ENCODE measurements around the gene ARSI.
"Not testable (repeated sequence)": the region's sequence is repeated elsewhere in the genome, so short reads cannot be mapped to it uniquely, and the experiment has no call there.

The ARSI gene

DNA sequence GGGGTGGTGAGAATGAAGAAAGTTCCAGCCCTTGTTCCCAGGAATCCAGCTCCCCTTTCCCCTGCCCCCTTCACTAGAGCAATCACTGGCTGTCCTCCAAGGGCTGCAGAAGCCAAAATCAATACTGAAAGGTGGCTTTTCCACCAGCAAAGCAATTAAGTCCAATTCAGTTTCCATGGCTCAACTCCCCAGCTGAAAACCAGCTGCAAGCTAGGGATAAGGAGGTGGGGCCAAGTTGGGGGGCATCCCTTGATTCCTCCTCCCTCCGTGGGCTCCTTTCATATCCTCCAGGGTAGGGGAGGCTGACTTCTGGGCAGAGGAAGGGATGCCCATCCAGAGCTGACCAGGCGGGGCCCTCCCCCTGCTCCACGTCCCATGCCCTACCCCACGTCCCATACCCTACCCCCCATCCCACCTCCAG, 35.8 kb downstream of the ARSI start:
- DNase-seq (ENCODE audit: low read depth in 2 of 2) = no peak

DNA sequence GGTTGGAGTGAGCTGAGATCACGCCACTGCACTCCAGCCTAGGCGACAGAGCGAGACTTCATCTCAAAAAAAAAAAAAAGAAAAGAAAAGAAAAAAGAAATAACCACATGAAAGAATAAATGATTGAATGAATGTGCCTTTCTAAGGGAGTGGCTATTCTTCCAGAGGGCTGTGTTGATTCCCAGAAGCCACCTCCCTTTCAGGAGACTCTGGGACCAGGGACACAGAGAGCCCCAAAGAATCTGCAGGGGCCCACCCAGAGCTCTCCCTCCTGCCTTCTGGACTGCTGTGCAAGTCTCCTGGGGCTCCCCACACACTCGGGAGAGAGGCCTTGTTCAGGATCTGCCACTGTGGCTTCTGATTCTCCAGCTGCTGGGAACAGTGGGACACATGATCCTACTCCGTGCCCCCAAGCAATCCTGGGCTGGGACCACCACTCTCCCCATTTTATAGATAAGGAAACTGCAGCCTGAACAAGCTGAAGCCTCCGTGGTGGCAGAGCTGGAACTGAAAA, 36.8 kb downstream of the ARSI start:
- DNase-seq (ENCODE audit: low read depth in 2 of 2) = no peak

DNA sequence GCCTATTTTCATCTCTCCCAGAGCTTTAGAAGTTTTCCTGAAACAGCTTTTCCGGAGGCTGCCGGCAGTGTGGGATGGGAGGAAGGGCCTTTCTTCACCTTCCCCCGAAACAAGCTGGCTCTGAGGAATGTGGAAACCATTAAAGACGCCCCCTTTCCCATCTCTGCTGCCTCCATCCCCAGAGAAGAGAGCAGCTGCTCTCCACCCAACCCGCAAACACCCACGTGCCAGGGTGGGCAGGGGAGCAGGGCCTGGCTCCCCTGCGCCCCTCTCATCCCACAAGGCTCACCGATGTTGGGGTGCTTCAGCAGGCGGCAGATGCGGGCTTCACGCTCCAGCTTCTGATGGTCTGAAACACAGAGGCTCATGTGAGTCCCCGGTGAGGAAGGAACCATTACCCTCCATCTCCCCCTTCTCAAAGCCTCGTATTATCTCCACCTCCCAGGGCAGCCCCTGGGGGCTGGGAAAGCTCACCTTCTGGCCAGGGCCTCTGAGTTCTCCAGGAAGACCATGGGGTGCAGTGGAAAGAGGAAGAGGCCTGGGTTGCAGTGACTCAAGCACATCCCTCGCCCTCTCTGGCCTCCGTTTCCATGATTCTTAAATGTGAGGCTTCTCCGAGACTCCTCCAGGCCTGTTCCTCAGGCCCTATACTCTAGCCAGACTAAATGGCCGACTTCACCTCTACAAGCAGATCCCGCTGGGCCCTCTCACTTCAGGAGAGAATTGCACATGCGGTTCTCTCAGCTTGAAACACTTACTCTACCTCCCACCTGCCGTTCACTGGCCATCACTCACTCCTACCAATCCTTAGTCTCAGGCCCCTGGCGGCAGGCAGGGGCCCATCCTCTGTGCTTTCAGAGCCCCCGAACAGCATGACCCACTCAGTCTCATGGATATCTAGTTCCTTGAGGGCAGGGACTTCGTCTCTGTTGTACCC, 37.8 kb downstream of the ARSI start:
- DNase-seq (ENCODE audit: low read depth in 2 of 2) = no peak

DNA sequence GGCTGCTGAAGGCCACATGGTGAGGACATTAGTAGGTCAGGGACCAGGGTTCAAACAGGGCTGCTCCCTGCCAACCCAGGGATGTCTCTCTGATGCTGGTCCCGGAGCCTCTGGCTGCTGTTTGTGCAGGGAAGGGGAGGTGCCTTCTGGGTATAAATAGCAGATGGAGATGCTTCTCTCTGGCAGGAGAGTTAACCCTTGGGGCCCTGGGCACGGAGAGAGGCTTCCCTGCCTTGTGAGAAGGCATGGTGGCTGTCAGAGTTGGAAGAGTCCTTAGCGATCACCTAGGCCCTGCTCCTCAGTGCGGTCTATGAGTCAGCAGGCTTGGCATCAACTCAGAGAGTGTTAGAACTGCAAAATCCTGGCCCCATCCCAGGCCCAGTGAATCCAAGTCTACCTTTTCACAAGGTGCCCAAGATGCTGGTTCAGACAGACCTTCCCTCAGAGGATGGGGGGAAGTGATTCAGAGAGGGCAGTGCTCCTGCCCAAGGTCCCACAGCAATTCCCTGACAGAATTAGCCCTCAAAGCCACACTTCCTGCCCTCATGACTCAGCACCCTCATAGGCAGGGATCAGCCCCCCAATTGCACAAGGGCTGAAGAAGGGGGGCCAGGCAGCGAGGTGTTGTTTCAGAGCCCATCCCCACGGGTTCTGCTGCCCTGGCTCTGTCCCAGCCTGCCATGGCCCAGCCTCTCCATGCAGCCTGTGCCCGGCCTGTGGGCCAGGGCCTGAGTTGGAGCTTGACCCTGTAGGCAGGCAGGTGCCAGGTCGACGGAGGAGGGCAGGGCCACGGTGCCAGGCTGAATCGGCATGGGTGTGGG, 38.7 kb downstream of the ARSI start:
- DNase-seq (ENCODE audit: low read depth in 2 of 2) = no peak

DNA sequence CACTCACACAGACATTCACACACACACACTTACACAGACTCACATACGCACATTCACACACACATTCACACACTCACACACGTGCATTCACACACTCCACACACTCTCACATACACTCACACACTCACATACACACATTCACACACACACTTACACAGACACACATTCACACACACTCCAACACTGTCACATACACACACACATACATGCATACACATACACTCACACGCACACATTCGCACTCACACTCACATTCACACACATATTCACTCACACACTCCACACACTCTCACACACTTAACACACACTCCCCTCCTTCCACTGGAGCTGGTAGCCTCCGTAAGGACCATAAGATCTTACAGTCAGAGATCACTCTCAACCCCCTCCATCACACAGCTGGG, 39.3 kb downstream of the ARSI start:
- DNase-seq (ENCODE audit: low read depth in 2 of 2) = no peak

DNA sequence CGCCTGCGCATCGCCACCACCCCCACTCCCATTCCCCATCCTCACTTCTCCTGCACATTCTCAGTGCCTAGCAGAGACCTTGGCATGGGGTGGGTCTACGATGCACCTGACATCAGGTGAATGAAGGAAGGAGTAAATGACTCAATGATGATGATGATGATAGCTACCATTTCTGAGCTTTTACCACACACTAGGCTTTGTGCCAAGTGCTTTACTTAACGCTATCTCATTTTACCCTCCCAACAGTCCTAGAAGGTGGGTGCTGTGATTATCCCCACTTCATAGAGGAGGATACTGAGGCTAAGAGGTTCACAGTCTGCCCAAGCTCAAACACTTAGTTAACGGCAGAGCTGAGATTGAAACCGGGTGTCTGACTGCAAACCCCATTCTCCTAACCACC, 40.2 kb downstream of the ARSI start:
- no peak for DNase-seq (ENCODE audit: low read depth in 2 of 2)

DNA sequence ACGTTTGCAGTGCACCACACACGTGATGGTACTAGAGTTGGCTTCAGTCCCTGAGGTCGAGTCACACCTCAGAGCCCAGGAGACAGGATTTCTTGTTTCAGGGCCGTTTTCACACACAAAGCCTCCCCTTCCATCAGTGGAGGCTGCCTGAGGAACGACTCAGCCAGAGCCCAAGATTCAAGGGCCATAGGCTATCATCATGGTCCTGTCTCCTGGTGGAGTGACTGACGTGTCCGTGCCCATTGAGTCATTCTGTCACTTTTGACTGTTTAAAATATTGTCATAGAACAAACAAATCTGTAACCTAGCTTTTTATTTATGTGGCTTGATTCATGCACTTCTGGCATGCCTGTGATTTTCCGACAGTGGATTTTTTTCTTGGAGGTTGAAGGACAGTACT, 41.5 kb downstream of the ARSI start:
- no peak for DNase-seq (ENCODE audit: low read depth in 2 of 2)

DNA sequence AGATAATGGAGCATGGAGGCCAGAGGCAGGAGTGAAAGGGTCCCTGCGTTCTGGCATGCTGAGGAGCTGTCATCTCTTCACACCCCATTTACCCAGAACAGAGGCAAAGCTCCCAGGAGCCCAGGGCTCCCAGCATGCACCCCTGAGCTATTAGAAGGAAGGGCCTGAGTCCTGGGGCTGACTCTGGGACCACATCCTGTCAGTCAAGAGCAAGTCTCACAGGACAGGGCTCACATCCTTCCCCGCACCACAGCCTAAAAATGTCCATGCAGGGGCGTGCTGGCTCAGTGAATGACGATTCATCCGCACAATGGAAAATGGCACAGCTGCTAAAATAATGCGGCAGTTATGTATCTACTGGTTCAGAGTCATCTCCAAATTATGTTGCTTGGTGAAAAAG, 44.6 kb downstream of the ARSI start:
- DNase-seq (ENCODE audit: low read depth in 2 of 2) = no peak

DNA sequence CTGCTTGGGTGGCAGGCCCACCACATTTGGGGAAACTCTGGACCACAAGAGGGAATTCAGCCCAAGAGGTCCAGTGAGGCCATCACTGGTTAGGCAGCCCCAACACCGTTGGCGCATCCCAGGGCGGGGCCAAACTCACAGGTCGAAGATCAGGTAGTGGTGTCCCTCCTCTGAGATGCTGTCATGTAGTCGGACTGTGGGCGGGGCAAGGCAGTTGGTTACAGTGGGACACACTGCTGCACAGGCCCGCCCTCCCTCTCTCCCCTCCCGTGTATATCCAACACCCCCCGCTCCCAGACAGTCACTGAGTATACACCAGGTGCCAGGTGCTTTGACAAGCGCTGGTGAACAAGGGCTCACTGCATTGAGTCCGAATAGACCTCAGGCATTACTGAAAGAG, 45.3 kb downstream of the ARSI start:
- DNase-seq (ENCODE audit: low read depth in 2 of 2) = no peak

DNA sequence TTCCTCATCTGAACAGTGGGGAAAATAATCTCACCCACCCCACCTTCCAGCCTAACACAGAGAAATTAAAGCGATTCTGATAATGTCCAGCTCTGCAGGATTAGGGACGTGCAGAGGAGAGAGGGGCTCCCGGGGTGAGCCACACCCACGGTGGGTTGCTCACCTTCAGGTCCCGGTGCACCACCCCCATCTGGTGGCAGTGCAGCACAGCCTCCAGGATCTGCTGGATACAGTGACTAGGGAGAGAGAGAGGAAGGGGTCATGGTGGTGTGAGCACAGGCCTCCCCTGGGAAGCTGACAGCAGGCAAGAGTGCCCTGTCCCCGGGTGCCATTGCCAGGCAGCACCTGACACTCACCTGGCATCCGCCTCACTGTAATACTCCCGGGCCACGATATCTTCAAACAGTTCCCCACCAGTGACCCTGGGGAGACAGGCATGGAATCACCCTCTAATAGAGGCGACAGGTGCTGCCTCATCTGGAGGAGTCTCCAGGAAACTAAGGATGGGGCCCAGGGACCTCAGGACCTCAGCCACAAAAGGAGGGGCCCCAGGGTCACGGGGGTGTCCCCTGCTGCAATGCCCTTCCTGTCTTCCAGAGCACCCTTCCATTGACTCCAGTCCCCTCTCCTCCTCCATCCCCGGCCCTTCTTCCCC, 46.2 kb downstream of the ARSI start:
- DNase-seq (ENCODE audit: low read depth in 2 of 2) = no peak

DNA sequence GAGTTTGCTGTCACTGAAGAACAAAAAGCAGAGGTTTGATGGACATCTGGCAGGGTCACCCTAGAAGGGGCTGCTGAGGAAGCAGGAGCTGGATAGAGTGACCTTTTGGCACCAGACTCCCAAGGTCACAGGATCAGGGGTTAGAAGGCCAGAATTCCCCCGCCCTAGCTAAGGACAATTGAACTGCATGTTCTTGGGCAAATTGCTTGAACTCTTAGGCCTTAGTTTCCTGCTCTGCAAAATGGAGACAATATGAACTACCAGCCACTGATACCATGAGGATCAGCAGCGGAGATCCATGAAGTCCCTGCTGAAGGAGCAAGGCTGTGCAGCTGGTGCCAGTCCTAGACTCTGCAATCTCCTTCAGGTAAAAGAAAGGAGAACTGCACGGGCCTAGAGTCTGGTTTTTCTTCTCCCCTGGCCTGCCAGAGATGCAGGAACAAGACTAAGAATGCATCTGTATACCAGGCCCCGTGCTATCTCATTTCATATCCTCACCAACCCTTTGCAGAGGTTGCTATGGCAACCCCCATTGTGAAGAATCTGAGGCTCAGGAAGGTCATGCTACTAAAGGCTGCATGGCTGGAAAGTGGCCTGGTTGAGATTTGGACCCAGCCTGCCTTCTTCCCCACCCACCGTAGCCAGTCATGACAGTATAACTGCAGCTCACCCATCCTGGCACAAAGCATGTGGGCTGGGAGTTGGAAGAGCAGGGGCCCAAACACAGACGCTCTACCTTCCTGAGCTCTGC, 46.9 kb downstream of the ARSI start:
- DNase-seq (ENCODE audit: low read depth in 2 of 2) = no peak

DNA sequence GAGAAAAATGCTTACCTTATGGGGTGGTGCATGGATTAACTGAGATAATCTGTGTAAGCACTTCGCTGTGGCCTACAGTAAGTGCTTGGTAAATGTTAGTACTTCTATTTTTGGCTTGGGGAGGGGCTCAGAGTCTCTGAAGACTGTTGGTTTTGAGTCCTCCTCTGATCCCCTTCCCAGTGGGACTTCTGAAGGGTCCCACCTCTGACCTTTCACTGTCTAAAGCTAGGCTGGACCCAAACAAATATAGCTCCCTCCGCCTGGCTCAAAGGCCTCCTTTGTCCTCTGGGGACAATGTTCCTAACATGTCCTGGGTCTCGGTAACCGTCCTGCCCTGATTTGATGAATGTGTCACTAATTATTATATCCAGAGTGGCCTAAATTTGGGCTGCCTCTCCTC, 47.9 kb downstream of the ARSI start:
- no peak for DNase-seq (ENCODE audit: low read depth in 2 of 2)

DNA sequence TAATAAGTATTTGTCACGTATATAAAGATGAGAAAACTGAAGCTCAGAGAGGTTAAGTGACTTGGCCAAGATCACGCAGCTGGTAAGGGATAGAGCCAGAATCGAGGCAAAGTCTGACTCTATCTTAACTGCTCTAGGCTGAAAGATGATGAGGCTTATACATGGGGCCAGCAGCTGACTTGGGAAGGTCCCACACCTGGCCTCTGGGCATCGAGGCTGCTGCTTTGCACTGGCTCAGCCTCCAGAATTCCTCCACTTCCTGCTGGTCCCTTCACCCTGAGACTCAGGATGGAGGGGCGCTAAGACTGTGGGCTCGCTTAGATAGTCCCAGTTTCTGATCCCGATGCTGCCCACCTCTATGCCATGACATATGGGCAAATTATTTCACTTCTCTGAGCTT, 48.3 kb downstream of the ARSI start:
- DNase-seq (ENCODE audit: low read depth in 2 of 2) = no peak

DNA sequence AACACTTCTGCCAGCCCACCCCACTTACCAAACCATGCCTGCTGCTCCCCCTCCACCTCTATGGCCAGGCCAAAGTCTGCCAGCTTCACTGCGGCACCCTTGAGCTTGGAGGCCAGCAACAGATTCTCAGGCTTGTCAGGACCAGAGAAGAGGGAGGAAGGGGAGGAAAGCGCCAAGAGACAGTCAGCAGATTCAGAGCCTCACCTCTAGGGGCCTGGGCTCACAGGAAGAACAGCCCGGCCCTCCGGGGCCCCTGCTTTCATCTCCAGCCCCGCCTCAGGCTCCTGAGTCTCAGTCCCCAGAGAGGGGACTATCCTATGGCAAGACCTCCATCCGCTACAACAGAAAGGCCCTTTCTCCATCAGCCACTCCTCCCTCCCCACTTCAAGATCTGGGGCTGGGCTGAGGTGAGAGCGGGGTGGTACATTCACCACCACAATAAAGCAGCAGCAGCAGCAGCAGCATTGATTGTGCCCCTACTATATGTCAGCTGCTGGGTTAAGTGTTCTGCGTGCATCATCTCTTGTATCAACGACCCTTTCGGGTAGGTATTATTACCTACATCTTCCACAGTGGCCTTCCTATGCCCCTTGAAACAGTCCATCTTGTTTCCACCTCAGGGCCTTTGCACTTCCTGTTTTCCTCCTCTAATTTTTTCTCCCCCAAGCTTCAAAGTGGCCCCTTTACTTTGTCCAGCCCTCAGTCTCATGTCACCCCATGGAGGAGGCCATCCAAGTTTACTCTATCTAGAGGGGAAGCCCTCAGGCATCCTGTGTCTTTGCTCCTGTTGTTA, 49.1 kb downstream of the ARSI start:
- no peak for DNase-seq (ENCODE audit: low read depth in 2 of 2)

DNA sequence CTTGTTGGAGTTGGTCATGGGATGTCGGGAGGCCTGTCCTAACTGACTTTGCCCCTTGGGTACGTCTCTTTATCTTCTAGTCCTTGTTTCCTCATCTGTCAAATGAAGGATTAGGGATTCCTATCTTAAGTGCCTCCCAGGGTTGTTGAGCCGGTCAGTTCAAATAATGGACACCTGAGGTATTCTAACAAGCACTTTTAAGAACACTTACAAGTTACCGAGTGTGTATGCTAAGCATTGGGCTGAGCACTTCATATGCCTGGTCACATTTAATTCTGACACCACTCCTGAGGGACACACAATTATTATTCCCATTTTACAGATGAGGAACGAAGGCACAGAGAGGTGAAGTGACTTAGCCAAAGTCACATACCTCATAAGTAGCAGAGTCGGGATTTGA, 50.2 kb downstream of the ARSI start:
- no peak for DNase-seq (ENCODE audit: low read depth in 2 of 2)

DNA sequence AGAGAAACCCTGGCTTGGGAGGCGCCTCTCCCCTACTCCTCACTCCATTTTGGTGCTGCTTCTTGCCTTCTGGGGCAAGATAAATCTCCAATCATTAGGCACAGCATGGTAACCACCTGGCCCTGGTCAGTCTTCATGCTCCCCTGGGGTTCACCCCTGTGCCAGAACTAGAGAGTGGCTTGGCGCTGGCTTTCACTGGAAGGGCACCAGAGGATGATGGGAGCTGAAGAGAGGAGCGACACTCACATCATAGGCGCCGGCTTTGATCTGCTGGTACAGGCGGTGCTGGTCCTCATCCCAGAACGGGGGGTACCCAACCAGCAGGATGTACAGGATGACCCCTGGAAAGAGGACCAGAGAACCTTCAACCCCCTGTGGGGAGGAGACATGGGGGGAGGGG, 51.2 kb downstream of the ARSI start:
- DNase-seq (ENCODE audit: low read depth in 2 of 2) = no peak

DNA sequence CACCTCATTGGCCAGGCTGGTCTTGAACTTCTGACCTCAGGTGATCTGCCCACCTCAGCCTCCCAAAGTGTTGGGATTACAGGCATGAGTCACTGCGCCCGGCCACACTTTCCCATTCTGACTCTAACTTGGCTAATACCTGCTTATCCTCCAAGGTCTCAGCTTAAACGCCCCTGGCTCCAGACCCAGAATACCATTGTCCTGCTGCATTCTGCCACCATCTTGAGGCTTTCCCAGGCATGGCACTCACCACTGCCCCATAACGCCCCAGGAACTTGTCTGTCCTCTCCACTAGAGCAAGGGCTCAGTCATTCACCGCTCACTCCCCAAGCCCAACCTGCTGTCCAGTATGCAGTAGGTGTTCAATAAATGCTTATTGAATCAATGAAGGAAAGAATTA, 53.0 kb downstream of the ARSI start:
- no peak for DNase-seq (ENCODE audit: low read depth in 2 of 2)

DNA sequence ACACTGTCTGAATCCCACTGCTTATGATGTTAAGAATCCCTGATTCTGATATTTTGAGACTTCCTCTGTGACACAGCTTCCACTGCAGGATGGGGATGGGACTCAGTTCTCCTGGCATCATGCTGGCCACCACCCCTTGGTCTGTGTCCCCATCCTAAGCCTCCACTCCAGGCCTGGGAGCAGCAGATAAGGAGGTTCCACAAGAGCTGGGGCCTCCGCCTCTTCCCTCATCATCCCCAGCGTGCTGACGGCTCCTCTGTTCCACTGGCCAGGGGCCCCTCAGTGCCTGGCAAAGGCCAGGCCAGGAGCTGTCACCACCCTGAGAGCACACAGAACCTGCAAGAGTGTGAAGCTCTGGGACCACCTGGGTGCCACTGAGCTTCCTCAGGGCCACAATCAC, 53.8 kb downstream of the ARSI start:
- DNase-seq (ENCODE audit: low read depth in 2 of 2) = no peak

DNA sequence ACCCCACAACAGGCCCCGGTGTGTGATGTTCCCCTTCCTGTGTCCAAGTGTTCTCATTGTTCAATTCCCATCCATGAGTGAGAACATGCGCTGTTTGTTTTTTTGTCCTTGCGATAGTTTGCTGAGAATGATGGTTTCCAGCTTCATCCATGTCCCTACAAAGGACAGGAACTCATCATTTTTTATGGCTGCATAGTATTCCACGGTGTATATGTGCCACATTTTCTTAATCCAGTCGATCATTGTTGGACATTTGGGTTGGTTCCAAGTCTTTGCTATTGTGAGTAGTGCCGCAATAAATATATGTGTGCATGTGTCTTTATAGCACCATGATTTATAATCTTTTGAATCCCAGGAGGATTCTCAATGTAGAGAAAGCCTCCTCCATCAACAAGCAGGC, 54.2 kb downstream of the ARSI start:
- DNase-seq (ENCODE audit: low read depth in 2 of 2) = not testable (repeated sequence)

DNA sequence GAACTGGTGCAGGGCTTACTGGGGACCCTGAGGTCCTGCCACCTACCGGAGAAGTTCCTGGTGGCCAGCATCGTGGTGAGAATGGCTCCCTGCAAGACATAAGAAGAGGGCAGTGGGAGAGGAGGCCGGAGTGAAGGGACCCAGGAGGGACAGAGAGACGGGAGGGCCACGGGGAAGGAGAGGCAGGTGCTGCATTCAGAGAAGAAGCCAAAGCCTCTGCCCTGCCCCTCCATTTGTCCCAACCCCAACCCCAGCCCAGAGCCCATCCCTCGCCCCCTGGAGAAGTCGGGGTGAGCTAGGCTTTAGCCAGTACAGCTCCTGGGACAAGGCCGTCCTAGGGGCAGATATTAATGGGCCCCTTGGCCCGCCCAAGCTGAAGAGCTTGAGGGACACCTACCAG, 55.0 kb downstream of the ARSI start:
- DNase-seq (ENCODE audit: low read depth in 2 of 2) = no peak

DNA sequence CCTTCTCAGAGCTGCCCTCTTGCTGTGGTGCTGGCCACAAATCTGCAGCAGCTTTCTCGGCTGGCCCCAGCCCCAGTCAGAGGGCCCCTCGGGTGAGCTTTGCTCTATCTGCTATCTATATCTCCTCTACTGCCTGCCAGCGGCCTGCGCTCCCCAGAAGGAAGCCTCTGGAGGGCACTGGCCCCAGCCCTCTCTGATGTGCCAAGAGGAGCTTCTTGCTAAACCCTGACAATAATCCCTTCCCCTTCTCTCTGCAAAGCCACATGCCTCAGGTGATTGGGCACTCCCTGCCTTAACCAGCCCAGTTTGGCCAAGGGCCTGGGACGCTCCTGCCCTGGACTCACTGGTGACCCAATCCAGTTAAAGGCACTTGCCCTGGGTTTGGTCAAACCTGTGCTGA, 55.9 kb downstream of the ARSI start:
- no peak for DNase-seq (ENCODE audit: low read depth in 2 of 2)

All from stimulated activated CD4-positive, alpha-beta T cell treated with anti-CD3 and anti-CD28 coated beads, Interleukin-4, amount 100 ng/mL, for 48 hours (primary cell).